GM12878 (cell line): ENCODE measurements around the gene NOC4L. TPM values are rescaled to one million over a fixed set of nuclear protein-coding genes. Genes with fewer than 3 reads are reported as not detected.

Source experiments
- BHLHE40 ChIP-seq, 2 experiments: fragments of 450-650 bp in 1 of 2; IDR thresholded peaks; 2 replicates each; pipeline ENCODE4 v1.6.1; 2011 to 2017; ENCODE audit warnings: low read depth in 2 of 2, borderline replicate concordance in 1 of 2, improper control_type of control experiment in 1 of 2, low read length in 1 of 2, mild to moderate bottlenecking in 1 of 2
- BRCA1 ChIP-seq: IDR thresholded peaks from 2 replicates; pipeline ENCODE4 v1.6.1; 2011; ENCODE audit warnings: low read depth, low read length, improper control_type of control experiment
- CHD2 ChIP-seq: IDR thresholded peaks from 2 replicates; pipeline ENCODE4 v1.6.1; 2011; ENCODE audit warnings: low read depth, low read length, improper control_type of control experiment, borderline replicate concordance
- CREM ChIP-seq: IDR thresholded peaks from 2 replicates; pipeline ENCODE4 v1.6.1; 2014; ENCODE audit warnings: antibody characterized with exemption, low read depth
- DPF2 ChIP-seq: fragments of 450-650 bp; IDR thresholded peaks from 2 replicates; pipeline ENCODE4 v1.6.1; 2017; ENCODE audit warnings: mild to moderate bottlenecking
- EP300 ChIP-seq, 2 experiments: fragments of 150-350 bp in 1 of 2; IDR thresholded peaks; 2 replicates each; pipeline ENCODE4 v1.6.1; 2011 to 2012; ENCODE audit warnings: low read depth in 2 of 2, low read length in 2 of 2, borderline replicate concordance in 1 of 2, improper control_type of control experiment in 1 of 2, inconsistent platforms in 1 of 2; ENCODE audit not compliant: control insufficient read depth in 1 of 2
- EZH2 ChIP-seq: IDR thresholded peaks from 2 replicates; pipeline ENCODE4 v1.6.1; 2012; ENCODE audit warnings: low read depth, mild to moderate bottlenecking, control low read depth, inconsistent platforms, low read length, borderline replicate concordance; ENCODE audit not compliant: control insufficient read depth
- FOXK2 ChIP-seq: fragments of 450-650 bp; IDR thresholded peaks from 2 replicates; pipeline ENCODE4 v1.6.1; 2017; ENCODE audit warnings: mild to moderate bottlenecking, moderate library complexity
- FOXM1 ChIP-seq: IDR thresholded peaks from 2 replicates; pipeline ENCODE4 v1.6.1; 2012; ENCODE audit warnings: low read depth, mild to moderate bottlenecking, inconsistent platforms, low read length, moderate library complexity
- KLF5 ChIP-seq: fragments of 450-650 bp; IDR thresholded peaks from 2 replicates; pipeline ENCODE4 v1.6.1; 2014; ENCODE audit warnings: mild to moderate bottlenecking; ENCODE audit not compliant: partially characterized antibody
- MYB ChIP-seq: fragments of 150-350 bp; IDR thresholded peaks from 2 replicates; pipeline ENCODE4 v1.6.1; 2014; ENCODE audit warnings: mild to moderate bottlenecking, low read depth, low read length, borderline replicate concordance
- MYC ChIP-seq: IDR thresholded peaks from 2 replicates; pipeline ENCODE4 v1.6.1; 2011; ENCODE audit warnings: mild to moderate bottlenecking, low read length, moderate library complexity, inconsistent platforms; ENCODE audit not compliant: insufficient read depth, insufficient replicate concordance, insufficient read length, severe bottlenecking
- NFIC ChIP-seq: IDR thresholded peaks from 2 replicates; pipeline ENCODE4 v1.6.1; 2012; ENCODE audit warnings: low read depth, mild to moderate bottlenecking, inconsistent platforms, low read length, moderate library complexity
- NRF1 ChIP-seq: conservative IDR thresholded peaks from 2 replicates; pipeline ENCODE4 v1.6.1; 2011; ENCODE audit warnings: mild to moderate bottlenecking, low read depth, low read length, improper control_type of control experiment
- POLR2AphosphoS2 ChIP-seq: IDR thresholded peaks from 2 replicates; pipeline ENCODE4 v1.6.1; 2011; ENCODE audit warnings: low read depth, mild to moderate bottlenecking, low read length, improper control_type of control experiment, moderate library complexity
- POU2F2 ChIP-seq: IDR thresholded peaks from 3 replicates; pipeline ENCODE4 v1.6.1; 2011; ENCODE audit warnings: low read depth, mild to moderate bottlenecking, low read length, borderline replicate concordance
- RFX5 ChIP-seq: IDR thresholded peaks from 2 replicates; pipeline ENCODE4 v1.6.1; 2011; ENCODE audit warnings: low read depth, low read length, improper control_type of control experiment
- SMAD5 ChIP-seq: IDR thresholded peaks from 2 replicates; pipeline ENCODE4 v1.6.1; 2016; ENCODE audit warnings: antibody characterized with exemption, low read depth
- SP1 ChIP-seq: IDR thresholded peaks from one replicate; pipeline ENCODE4 v1.6.1; 2011; ENCODE audit warnings: low read depth, low read length
- STAT3 ChIP-seq: IDR thresholded peaks from 2 replicates; pipeline ENCODE4 v1.6.1; 2011; ENCODE audit warnings: low read depth, low read length, improper control_type of control experiment
- SUPT20H ChIP-seq: IDR thresholded peaks from 2 replicates; pipeline ENCODE4 v1.6.1; 2011; ENCODE audit warnings: low read depth, mild to moderate bottlenecking, low read length, moderate library complexity, borderline replicate concordance; ENCODE audit not compliant: control insufficient read depth
- TBL1XR1 ChIP-seq: IDR thresholded peaks from 2 replicates; pipeline ENCODE4 v1.6.1; 2012; ENCODE audit warnings: low read depth, low read length, improper control_type of control experiment
- TCF12 ChIP-seq: IDR thresholded peaks from 2 replicates; pipeline ENCODE4 v1.6.1; 2011; ENCODE audit warnings: low read depth, mild to moderate bottlenecking, low read length
- YY1 ChIP-seq: IDR thresholded peaks from 2 replicates; pipeline ENCODE4 v1.6.1; 2011; ENCODE audit warnings: low read depth, mild to moderate bottlenecking, low read length
- ZNF622 ChIP-seq: fragments of 450-650 bp; IDR thresholded peaks from 2 replicates; pipeline ENCODE4 v1.6.1; 2017; ENCODE audit warnings: mild to moderate bottlenecking, inconsistent platforms
- polyA plus RNA-seq, 11 experiments: library from polyadenylated mRNA; depleted of rRNA in 4 of 11; unstranded in 6 of 11; stranded (reverse) in 5 of 11; fragments of >200 nt; fragmentation: Nextera tagmentation in 4 of 11; fragmentation: Illumina TruSeq in 1 of 11; extraction: Ambion mirVana in 4 of 11; extraction: Trizol in 1 of 11; gene quantifications; 1 replicate in 1 of 11; 2 replicates in 10 of 11; pipeline versions ENCODE4 v1.2.1 to v1.2.3, GENCODE V29; 2011 to 2016; ENCODE audit warnings: inconsistent platforms in 2 of 11, missing spikeins in 2 of 11, low read depth in 1 of 11
- total RNA-seq, 4 experiments: library from RNA; depleted of rRNA in 3 of 4; stranded (reverse); fragments of >200 nt in 3 of 4; fragmentation: Illumina TruSeq in 1 of 4; extraction: Trizol in 1 of 4; gene quantifications; 2 replicates each; pipeline versions ENCODE4 v1.2.1 to v1.2.3, GENCODE V29; 2013 to 2021
- TF ChIP-seq, protein P1 (sequence below): fragments of 450-650 bp; IDR thresholded peaks from 2 replicates; pipeline ENCODE4 v1.6.1; 2016; ENCODE audit warnings: mild to moderate bottlenecking, moderate library complexity, borderline replicate concordance
- TF ChIP-seq, protein P2 (sequence below): IDR thresholded peaks from 2 replicates; pipeline ENCODE4 v1.6.1; 2011; ENCODE audit warnings: mild to moderate bottlenecking, low read depth, low read length, moderate library complexity; ENCODE audit not compliant: insufficient replicate concordance

The NOC4L gene
- total and polyA plus RNA-seq, 10 of the 15 experiments (the other 5 are each of a cell fraction or from before 2014, with no cell fraction given) = 0.72 to 68.2 (median 15.2) TPM

DNA sequence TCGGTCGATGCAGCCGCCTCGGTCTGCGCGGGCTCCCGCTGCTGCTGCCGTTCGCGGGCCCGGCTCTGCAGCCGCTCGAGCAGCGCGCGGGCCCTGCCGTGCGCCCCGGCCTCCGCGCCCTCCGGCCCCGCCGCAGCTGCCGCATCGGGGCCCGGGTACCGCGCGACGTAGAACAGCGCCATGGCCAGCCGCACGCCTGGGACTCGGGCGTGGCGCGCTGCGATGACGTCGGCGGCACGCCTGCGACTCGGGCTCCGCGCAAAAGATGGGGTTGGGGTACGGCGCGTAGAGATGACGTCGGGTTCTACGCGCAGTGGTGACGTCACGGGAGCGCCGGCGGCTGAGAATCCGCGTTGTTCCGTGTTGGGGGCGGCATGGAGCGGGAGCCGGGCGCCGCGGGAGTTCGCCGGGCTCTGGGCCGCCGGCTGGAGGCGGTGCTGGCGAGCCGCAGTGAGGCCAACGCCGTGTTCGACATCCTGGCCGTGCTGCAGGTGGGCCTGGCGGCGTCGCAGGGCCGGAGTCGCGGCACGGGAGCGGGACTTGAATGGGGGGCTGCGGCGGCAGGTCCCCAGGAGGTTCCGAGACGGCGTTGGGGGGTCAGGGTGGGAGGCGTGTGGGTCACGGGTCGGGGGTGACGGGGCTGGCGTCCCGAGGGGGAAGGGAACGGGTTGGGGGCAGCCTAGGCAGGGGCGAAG, at the start of gene NOC4L, which contains the start of gene DDX51 (continued):
- TF ChIP-seq EZH2 (no peak), SUPT20H (no peak), BRCA1 (peak; percentile 68; the same call in 1 of the 2 replicates), TCF12 (peak; percentile 37; the same call in 1 of the 2 replicates), STAT3 (no peak), POLR2AphosphoS2 (peak; percentile 72), SP1 (peak; percentile 86), MYC (peak; percentile 88), EP300 (IDR thresholded peaks at IDR 0.05; ENCODE audit: borderline replicate concordance in 1 of 2, control insufficient read depth in 1 of 2, low read depth in 2 of 2, low read length in 2 of 2) (peak in 1 of 2 experiments; percentile 35; a peak in 1 of 4 replicates), CREM (peak; percentile 100), TBL1XR1 (peak; percentile 65; the same call in 1 of the 2 replicates), CHD2 (peak; percentile 88), ZNF622 (no peak), POU2F2 (no peak; the same call in 1 of the 3 replicates), MYB (no peak), FOXK2 (peak; percentile 74), NFIC (no peak), YY1 (peak; percentile 95), RFX5 (peak; percentile 72; the same call in 1 of the 2 replicates), FOXM1 (no peak), NRF1 (no peak), KLF5 (peak; percentile 87), SMAD5 (no peak), BHLHE40 (IDR thresholded peaks at IDR 0.05; ENCODE audit: borderline replicate concordance in 1 of 2, low read depth in 2 of 2, low read length in 1 of 2) (peak; percentile 96 to 99), DPF2 (peak; percentile 69)
- TF ChIP-seq, protein P1, sequence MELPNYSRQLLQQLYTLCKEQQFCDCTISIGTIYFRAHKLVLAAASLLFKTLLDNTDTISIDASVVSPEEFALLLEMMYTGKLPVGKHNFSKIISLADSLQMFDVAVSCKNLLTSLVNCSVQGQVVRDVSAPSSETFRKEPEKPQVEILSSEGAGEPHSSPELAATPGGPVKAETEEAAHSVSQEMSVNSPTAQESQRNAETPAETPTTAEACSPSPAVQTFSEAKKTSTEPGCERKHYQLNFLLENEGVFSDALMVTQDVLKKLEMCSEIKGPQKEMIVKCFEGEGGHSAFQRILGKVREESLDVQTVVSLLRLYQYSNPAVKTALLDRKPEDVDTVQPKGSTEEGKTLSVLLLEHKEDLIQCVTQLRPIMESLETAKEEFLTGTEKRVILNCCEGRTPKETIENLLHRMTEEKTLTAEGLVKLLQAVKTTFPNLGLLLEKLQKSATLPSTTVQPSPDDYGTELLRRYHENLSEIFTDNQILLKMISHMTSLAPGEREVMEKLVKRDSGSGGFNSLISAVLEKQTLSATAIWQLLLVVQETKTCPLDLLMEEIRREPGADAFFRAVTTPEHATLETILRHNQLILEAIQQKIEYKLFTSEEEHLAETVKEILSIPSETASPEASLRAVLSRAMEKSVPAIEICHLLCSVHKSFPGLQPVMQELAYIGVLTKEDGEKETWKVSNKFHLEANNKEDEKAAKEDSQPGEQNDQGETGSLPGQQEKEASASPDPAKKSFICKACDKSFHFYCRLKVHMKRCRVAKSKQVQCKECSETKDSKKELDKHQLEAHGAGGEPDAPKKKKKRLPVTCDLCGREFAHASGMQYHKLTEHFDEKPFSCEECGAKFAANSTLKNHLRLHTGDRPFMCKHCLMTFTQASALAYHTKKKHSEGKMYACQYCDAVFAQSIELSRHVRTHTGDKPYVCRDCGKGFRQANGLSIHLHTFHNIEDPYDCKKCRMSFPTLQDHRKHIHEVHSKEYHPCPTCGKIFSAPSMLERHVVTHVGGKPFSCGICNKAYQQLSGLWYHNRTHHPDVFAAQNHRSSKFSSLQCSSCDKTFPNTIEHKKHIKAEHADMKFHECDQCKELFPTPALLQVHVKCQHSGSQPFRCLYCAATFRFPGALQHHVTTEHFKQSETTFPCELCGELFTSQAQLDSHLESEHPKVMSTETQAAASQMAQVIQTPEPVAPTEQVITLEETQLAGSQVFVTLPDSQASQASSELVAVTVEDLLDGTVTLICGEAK = no peak
- TF ChIP-seq, protein P2, sequence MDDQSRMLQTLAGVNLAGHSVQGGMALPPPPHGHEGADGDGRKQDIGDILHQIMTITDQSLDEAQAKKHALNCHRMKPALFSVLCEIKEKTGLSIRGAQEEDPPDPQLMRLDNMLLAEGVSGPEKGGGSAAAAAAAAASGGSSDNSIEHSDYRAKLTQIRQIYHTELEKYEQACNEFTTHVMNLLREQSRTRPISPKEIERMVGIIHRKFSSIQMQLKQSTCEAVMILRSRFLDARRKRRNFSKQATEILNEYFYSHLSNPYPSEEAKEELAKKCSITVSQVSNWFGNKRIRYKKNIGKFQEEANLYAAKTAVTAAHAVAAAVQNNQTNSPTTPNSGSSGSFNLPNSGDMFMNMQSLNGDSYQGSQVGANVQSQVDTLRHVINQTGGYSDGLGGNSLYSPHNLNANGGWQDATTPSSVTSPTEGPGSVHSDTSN = peak; percentile 11
